RWPE1 (cell line): Measurements from ENCODE around the gene P2RY13.

Experiments used
- CTCF ChIA-PET: fragments of 350-600 bp; sonication (Branson Sonifier 250); formaldehyde crosslinking; extraction: SDS; loops from one replicate; lab custom pipeline; 2021; lab: Yijun Ruan, JAX
- POLR2A ChIA-PET: fragments of 400-600 bp; formaldehyde crosslinking; extraction: SDS; loops from one replicate; lab custom pipeline; 2020; ENCODE audit warnings: antibody characterized with exemption; ENCODE audit not compliant: low non-redundant PET; lab: Yijun Ruan, JAX
- DNase-seq: peaks from one replicate; pipeline ENCODE4 v3.0.0; 2012; ENCODE audit warnings: low spot score
- H3K27ac ChIP-seq: fragments of 450-650 bp; 2 replicates; pipeline ENCODE4 v1.5.1; 2017
- TF ChIP-seq, protein P1 (sequence below): fragments of 450-650 bp; conservative IDR thresholded peaks from 2 replicates; pipeline ENCODE4 v1.5.1; 2017; ENCODE audit warnings: low read depth, mild to moderate bottlenecking

Gene P2RY13

DNA sequence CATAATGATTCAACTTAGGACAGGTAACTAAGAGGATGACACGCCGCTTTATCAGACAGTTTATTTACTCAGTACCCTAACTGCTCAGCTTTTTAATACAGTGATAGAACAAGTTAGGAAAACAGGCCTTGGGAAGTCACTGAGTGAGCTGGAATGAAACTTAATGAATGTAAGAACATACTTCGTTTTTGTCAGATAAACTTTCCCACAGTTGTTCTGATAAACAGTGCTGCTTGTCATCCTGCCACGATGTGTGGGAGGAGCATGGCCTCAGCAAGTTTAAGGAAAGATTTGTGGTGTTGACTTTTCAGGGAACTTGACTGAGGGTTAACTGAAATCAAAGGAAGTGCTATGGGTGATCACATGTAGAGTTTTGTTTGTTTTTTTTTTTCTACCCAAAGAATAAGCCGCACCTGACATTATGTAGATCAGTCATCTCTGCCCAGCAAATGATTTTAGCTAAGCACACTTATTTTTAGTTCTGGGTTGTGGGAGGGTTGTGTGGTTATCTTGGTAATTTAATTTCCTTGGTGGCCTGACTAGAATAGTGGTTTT is 45.4 kb downstream of the P2RY13 start:
- H3K27ac ChIP-seq: no peak overlapping the region
- no peak for DNase-seq
- POLR2A ChIA-PET: no interaction called here
- TF ChIP-seq, protein P1, sequence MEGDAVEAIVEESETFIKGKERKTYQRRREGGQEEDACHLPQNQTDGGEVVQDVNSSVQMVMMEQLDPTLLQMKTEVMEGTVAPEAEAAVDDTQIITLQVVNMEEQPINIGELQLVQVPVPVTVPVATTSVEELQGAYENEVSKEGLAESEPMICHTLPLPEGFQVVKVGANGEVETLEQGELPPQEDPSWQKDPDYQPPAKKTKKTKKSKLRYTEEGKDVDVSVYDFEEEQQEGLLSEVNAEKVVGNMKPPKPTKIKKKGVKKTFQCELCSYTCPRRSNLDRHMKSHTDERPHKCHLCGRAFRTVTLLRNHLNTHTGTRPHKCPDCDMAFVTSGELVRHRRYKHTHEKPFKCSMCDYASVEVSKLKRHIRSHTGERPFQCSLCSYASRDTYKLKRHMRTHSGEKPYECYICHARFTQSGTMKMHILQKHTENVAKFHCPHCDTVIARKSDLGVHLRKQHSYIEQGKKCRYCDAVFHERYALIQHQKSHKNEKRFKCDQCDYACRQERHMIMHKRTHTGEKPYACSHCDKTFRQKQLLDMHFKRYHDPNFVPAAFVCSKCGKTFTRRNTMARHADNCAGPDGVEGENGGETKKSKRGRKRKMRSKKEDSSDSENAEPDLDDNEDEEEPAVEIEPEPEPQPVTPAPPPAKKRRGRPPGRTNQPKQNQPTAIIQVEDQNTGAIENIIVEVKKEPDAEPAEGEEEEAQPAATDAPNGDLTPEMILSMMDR: no peak
- CTCF ChIA-PET: interaction anchor here (0.7 to 1.0 kb wide), 2 partner anchors 128 to 494 kb away, joined by 4 to 5 read pairs; no protein-coding TSS in a partner anchor

DNA sequence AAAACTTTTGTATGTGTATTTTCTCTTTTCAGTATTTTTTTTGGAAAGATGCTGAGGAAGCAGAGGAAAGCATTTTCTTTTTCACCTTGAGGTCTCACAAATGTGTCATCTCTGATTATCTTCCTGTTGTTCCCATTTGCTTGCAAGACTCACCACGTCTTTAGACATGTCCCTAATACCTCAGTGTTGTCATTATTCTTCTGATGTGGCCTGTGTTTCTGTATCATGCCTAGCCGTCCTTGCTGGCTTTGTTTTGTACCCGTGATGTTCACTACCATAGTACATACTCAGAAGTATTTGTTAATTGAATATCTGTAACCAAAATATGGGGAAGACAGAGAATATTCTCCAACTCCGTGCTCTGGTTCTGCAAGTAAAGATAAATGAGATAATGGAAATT is 46.0 kb downstream of the P2RY13 start:
- TF ChIP-seq, protein P1: no peak
- no peak for DNase-seq
- CTCF ChIA-PET: interaction anchor here (0.7 to 1.0 kb wide), 2 partner anchors 127 to 494 kb away, joined by 4 to 5 read pairs; no protein-coding TSS in a partner anchor
- no peak overlapping the region for H3K27ac ChIP-seq
- POLR2A ChIA-PET: no interaction called here

DNA sequence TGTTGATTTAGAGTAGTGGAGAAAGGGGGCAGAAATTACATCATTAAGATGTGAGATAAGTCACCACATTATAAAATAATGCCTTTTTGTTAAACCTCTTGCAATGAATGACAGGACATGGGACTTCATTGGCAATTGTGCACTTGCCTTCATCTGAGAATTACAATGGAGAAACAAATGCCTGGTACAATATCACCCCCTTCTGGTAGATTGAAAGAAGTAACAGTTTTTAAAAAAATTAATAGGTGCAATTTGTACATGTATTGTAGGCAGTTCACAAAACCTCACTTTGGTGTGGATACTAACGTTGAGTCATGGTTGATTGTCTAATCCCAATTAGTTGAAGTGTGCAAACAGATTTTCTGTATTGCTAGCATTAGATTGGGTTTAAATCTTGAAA is 46.4 kb downstream of the P2RY13 start:
- POLR2A ChIA-PET: no interaction called here
- TF ChIP-seq, protein P1: peak; percentile 61
- H3K27ac ChIP-seq: no peak overlapping the region
- DNase-seq: peak; percentile 64
- CTCF ChIA-PET: interaction anchor here (0.6 to 2.8 kb wide), 6 partner anchors 21 to 462 kb away, joined by 4 to 22 read pairs (median 4); no protein-coding TSS in a partner anchor

DNA sequence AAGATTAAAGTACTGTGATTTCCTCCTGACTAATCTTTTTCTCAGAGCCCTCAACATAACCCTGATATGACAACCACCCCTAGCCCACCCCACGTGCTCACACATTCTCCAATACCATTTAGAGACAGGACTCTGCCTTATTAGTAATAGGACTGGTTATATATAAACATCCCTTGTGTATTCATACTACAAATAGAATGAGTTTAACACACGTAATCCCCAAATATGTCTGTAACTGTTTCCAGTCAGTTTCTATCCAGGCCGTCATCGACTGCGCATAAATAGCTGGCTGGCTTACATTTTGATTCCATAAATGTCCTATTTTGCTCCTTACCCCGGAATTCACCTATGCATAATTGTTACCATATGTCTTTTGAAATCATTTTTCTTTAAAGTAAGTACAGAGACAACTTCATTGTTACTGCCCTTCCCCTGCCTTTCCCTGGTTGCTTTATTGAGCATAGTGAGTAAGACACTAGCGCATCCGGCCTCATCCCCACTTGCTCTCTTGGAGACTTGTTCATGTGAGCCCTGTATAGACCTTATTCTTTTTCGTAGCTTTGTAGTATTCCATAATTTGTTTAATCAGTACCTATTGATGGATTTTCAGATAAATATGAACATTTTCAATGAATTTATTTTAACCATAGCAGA is 47.6 kb downstream of the P2RY13 start:
- CTCF ChIA-PET: interaction anchor here (0.8 to 2.8 kb wide), 3 partner anchors 54 to 119 kb away, joined by 5 to 22 read pairs (median 7); no protein-coding TSS in a partner anchor
- POLR2A ChIA-PET: no interaction called here
- no peak for DNase-seq
- TF ChIP-seq, protein P1: no peak
- H3K27ac ChIP-seq: no peak overlapping the region

DNA sequence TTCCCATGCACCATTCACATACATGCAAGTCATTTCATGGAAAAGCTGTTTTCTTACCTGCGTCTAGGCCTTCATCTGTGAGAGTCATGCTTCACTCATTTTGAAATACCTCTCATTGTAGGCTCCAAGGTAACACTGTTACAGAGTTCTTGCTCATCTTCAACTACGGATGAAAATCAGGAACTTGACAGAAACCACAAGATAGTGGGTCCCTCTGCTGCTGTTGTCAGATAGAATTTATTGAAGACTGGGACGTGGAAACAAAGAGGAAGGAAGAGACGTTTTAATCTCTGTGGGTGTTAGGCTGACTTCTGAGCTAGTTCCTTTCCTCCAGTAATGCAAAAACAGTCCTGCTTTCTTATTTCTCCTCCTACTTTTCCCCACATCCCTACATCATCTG is 51.1 kb downstream of the P2RY13 start, which contains the start of gene P2RY14:
Gene P2RY14, minus strand, starts transcription at position 313 of the 400 bp plus-strand sequence. CDS start 64,226 bp downstream, outside the sequence.
- H3K27ac ChIP-seq: no peak within 1 kb of the TSS
- TF ChIP-seq, protein P1: no peak
- no peak for DNase-seq
- POLR2A ChIA-PET: no interaction called here
- CTCF ChIA-PET: interaction anchor here (1.8 kb wide), 1 partner anchor 110 kb away, joined by 6 read pairs; no protein-coding TSS in a partner anchor

DNA sequence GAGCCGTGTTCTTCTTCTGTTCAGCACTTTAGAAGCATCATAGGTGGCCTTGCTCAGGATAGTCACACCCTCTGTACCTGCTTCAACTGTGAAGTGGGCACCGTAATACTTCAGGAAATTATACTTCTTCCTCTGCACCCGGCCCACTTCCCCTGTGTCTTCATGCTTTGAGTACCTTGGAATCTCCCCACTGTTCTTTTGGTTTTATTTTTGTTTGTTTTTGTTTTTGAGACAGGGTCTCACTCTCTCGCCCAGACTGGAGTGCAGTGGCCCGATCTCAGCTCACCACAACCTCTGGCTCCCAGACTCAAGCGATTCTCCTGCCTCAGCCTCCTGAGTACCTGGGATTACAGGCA is 52.7 kb downstream of the P2RY13 start:
- no peak overlapping the region for H3K27ac ChIP-seq
- TF ChIP-seq, protein P1: no peak
- no peak for DNase-seq
- ChIA-PET POLR2A (no interaction called here), CTCF (interaction anchor here (0.6 kb wide), 1 partner anchor 962 kb away, joined by 3 read pairs; no protein-coding TSS in a partner anchor)
